Measurements from ENCODE around the gene UBXN10. TPM values are rescaled to one million over a fixed set of nuclear protein-coding genes. Genes with fewer than 3 reads are reported as not detected.

The UBXN10 gene
- total and polyA plus RNA-seq, 2 of the 4 experiments (the other 2 are of a cell fraction) = not detected

GRCh38 chr1:20143734-20144565 lies 41.9 kb upstream of the UBXN10 start (continued):
- no peak for TF ChIP-seq SMC3 (IDR thresholded peaks at IDR 0.05; ENCODE audit: low read depth, low read length)

GRCh38 chr1:20147846-20148570 lies 37.9 kb upstream of the UBXN10 start:
- no peak overlapping the region for H2BK15ac ChIP-seq (ENCODE audit: low read depth, low read length)
- H4K8ac ChIP-seq (ENCODE audit: low read depth in 2 of 2, low read length in 2 of 2) = no peak overlapping the region
- no peak overlapping the region for H2AK5ac ChIP-seq (ENCODE audit: low read depth, low read length)
- H3K27me3 ChIP-seq (ENCODE audit: control insufficient read depth, insufficient read depth, low read length) = peaks cover 25% of the 10 kb centered on the region
- dilution Hi-C loops (cut with HindIII; ENCODE audit: low sequenced_read_pairs, unreplicated experiment) = no loop called here
- H2AK9ac ChIP-seq (replicated peaks; ENCODE audit: low read depth, low read length, poor library complexity) = peak overlapping the region; percentile 37
- 70% methylated on average over 3 of the region's 13 CpGs; no CpG with 5 or more reads in 1 of the 2 experiments for WGBS, 2 experiments (ENCODE audit: extremely low coverage in 2 of 2, insufficient read length in 1 of 2)
- no peak overlapping the region for H3K4me3 ChIP-seq (ENCODE audit: insufficient read depth, low read depth, low read length)
- no peak overlapping the region for H3K23ac ChIP-seq (ENCODE audit: low read depth, low read length)
- no peak overlapping the region for H3K14ac ChIP-seq (replicated peaks; ENCODE audit: low read depth, low read length)
- DNase-seq = no peak
- intact Hi-C loops (cut with micrococcal nuclease) = no loop called here
- no peak overlapping the region for H2BK120ac ChIP-seq (ENCODE audit: low read depth, low read length)
- no peak overlapping the region for H3K9ac ChIP-seq (ENCODE audit: low read depth, low read length)
- BruUV-seq (replicated peaks) = no TSS peak
- CTCF ChIA-PET = no interaction called here
- H3K36me3 ChIP-seq (ENCODE audit: control insufficient read depth, insufficient read depth, low read length) = no peaks in the 10 kb centered on the region
- H3K56ac ChIP-seq (ENCODE audit: extremely low read depth, insufficient read depth, low read length) = no peak overlapping the region
- H3K4me1 ChIP-seq (ENCODE audit: control insufficient read depth, insufficient read depth, low read length) = peaks cover 1% of the 10 kb centered on the region; the same call in 1 of the 2 replicates
- H3K9me3 ChIP-seq (ENCODE audit: control insufficient read depth, insufficient read depth, low read length) = no peaks in the 10 kb centered on the region
- ATAC-seq (ENCODE audit: low read depth) = no peak
- H2AFZ ChIP-seq (replicated peaks; ENCODE audit: low read length, poor library complexity) = no peak overlapping the region
- H3K18ac ChIP-seq (ENCODE audit: low read depth, low read length) = no peak overlapping the region
- no peak overlapping the region for H2BK5ac ChIP-seq (ENCODE audit: low read depth, low read length, poor library complexity, severe bottlenecking)
- no peaks in the 10 kb centered on the region for H3K9me1 ChIP-seq (ENCODE audit: insufficient read depth, low read length)
- no peak overlapping the region for H3K4ac ChIP-seq (ENCODE audit: low read depth, low read length)
- H2BK20ac ChIP-seq (ENCODE audit: low read depth, low read length) = no peak overlapping the region
- no peaks in the 10 kb centered on the region for H3K79me1 ChIP-seq (ENCODE audit: low read depth in 1 of 2, low read length in 2 of 2)
- POLR2A ChIA-PET (ENCODE audit: unreplicated experiment) = no interaction called here
- no peak overlapping the region for H4K91ac ChIP-seq (ENCODE audit: insufficient read depth, low read depth, low read length)
- H3K4me2 ChIP-seq (ENCODE audit: low read depth, low read length) = no peak overlapping the region
- no peak overlapping the region for H3K27ac ChIP-seq (ENCODE audit: insufficient read depth, low read length)
- H4K5ac ChIP-seq (ENCODE audit: low read depth, low read length) = no peak overlapping the region
- in situ Hi-C loops (cut with MboI; ENCODE audit: low sequenced_read_pairs) = no loop called here
- no peak for TF ChIP-seq RAD21 (IDR thresholded peaks at IDR 0.05; ENCODE audit: low read length)
- no peak for TF ChIP-seq CTCF (conservative IDR thresholded peaks at IDR 0.05; ENCODE audit: low read depth, low read length)
- no peak for TF ChIP-seq RFX5 (IDR thresholded peaks at IDR 0.05; ENCODE audit: low read depth, low read length)
- no peak for TF ChIP-seq NFE2L2 (IDR thresholded peaks at IDR 0.05; ENCODE audit: low read depth, low read length)
- no peak for TF ChIP-seq CEBPB (IDR thresholded peaks at IDR 0.05; ENCODE audit: low read depth, low read length)
- no peak for TF ChIP-seq FOS (IDR thresholded peaks at IDR 0.05; ENCODE audit: low read depth, low read length)
- TF ChIP-seq MXI1 (IDR thresholded peaks at IDR 0.05; ENCODE audit: borderline replicate concordance, low read depth, low read length) = no peak
- no peak for TF ChIP-seq USF2 (IDR thresholded peaks at IDR 0.05; ENCODE audit: low read depth, low read length)
- no peak for TF ChIP-seq RCOR1 (IDR thresholded peaks at IDR 0.05; ENCODE audit: insufficient replicate concordance, low read length)
- no peak for TF ChIP-seq BHLHE40 (IDR thresholded peaks at IDR 0.05; ENCODE audit: low read depth, low read length)
- TF ChIP-seq MAZ (IDR thresholded peaks at IDR 0.05; ENCODE audit: borderline replicate concordance, low read depth, low read length) = no peak
- TF ChIP-seq SMC3 (IDR thresholded peaks at IDR 0.05; ENCODE audit: low read depth, low read length) = no peak
- no peak for TF ChIP-seq CHD1 (IDR thresholded peaks at IDR 0.05; ENCODE audit: low read depth, low read length)
- no peaks in the 10 kb centered on the region; the same call in 1 of the 2 replicates for H4K20me1 ChIP-seq (ENCODE audit: insufficient read depth, low read length)

Measured in IMR-90 (cell line).